Endodermal cell (in vitro differentiated cells): ENCODE data around the gene A4GALT. TPM values are rescaled to one million over a fixed set of nuclear protein-coding genes. Genes with fewer than 3 reads are reported as not detected.

Experiments
- DNase-seq: peaks from one replicate; pipeline ENCODE4 v3.0.0-alpha.2; 2017
- H3K27ac ChIP-seq: 2 replicates; pipeline ENCODE4 v1.5.1; 2013; ENCODE audit warnings: mild to moderate bottlenecking, low read depth, low read length, moderate library complexity
- H3K27me3 ChIP-seq: 2 replicates; pipeline ENCODE4 v1.6.1; 2013; ENCODE audit warnings: mild to moderate bottlenecking, low read length, moderate library complexity; ENCODE audit not compliant: insufficient read depth, control insufficient read depth, poor library complexity, severe bottlenecking
- H3K36me3 ChIP-seq: 2 replicates; pipeline ENCODE4 v1.7.0; 2013; ENCODE audit warnings: mild to moderate bottlenecking, low read length, moderate library complexity; ENCODE audit not compliant: control insufficient read depth, insufficient read depth
- H3K4me1 ChIP-seq: one replicate; pipeline ENCODE4 v1.7.0; 2013; ENCODE audit warnings: low read length; ENCODE audit not compliant: control insufficient read depth, insufficient read depth
- H3K4me3 ChIP-seq: 2 replicates; pipeline ENCODE4 v1.5.1; 2013; ENCODE audit warnings: mild to moderate bottlenecking, low read length, moderate library complexity
- H3K9ac ChIP-seq: 2 replicates; pipeline ENCODE4 v1.6.1; 2013; ENCODE audit warnings: mild to moderate bottlenecking, low read length, moderate library complexity; ENCODE audit not compliant: poor library complexity, severe bottlenecking; ENCODE audit errors: extremely low read depth
- H3K9me3 ChIP-seq: 2 replicates; pipeline ENCODE4 v1.6.1; 2013; ENCODE audit warnings: mild to moderate bottlenecking, low read length, moderate library complexity; ENCODE audit not compliant: control insufficient read depth
- H3K27ac Mint-ChIP-seq: 2 replicates; pipeline ENCODE4 v1.8.0; 2020; ENCODE audit warnings: mixed read lengths
- H3K27me3 Mint-ChIP-seq: 2 replicates; pipeline ENCODE4 v1.8.0; 2021; ENCODE audit warnings: mild to moderate bottlenecking, mixed read lengths; ENCODE audit not compliant: insufficient read depth
- H3K36me3 Mint-ChIP-seq: 2 replicates; pipeline ENCODE4 v1.8.0; 2020; ENCODE audit warnings: low read depth, mixed read lengths
- H3K4me1 Mint-ChIP-seq: 2 replicates; pipeline ENCODE4 v1.8.0; 2020; ENCODE audit warnings: mixed read lengths
- H3K4me3 Mint-ChIP-seq: 2 replicates; pipeline ENCODE4 v1.8.0; 2020; ENCODE audit warnings: mild to moderate bottlenecking, moderate library complexity, mixed read lengths
- H3K9me3 Mint-ChIP-seq: 2 replicates; pipeline ENCODE4 v1.8.0; 2020; ENCODE audit warnings: mild to moderate bottlenecking, mixed read lengths
- CTCF ChIP-seq: fragments of 200-600 bp; sonication (generic); conservative IDR thresholded peaks from 2 replicates; pipeline ENCODE4 v1.5.0; 2021; ENCODE audit warnings: antibody characterized with exemption, mild to moderate bottlenecking
- WGBS, 2 experiments: methylation state at CpG; one replicate each; pipeline versions ENCODE4 v1.1.5 to v1.1.7; 2013; ENCODE audit warnings: missing lambda C conversion rate in 2 of 2, mixed read lengths in 1 of 2; ENCODE audit not compliant: insufficient coverage in 1 of 2, insufficient read length in 1 of 2; 5-methylcytosine and 5-hydroxymethylcytosine counted together
- total RNA-seq, 2 donors: library from RNA; stranded (reverse); fragmentation: NEBNext Ultra II Directional in 1 of 2; extraction: Animal tissue kit (Norgen Biotek cat#: 25700) in 1 of 2; gene quantifications; 2 replicates in 1 of 2; 3 replicates in 1 of 2; pipeline ENCODE4 v1.2.1, GENCODE V29; 2021

Gene A4GALT
- total RNA-seq, 2 donors from 2014 or later, result 5.3 to 7.7 TPM

- Mint-ChIP-seq H3K4me1 (peaks cover 9% of the 10 kb centered on the region), H3K27me3 (peaks cover 10% of the 10 kb centered on the region), H3K9me3 (no peaks in the 10 kb centered on the region), H3K4me3 (no peak overlapping the region), H3K36me3 (no peaks in the 10 kb centered on the region), H3K27ac (no peak overlapping the region)
- H3K9me3 ChIP-seq, result peaks cover under 1% of the 10 kb centered on the region
- DNase-seq, result no peak
- no peaks in the 10 kb centered on the region for H3K27me3 ChIP-seq
- 86 to 87% methylated on average over 6 to 11 of the region's 11 CpGs for WGBS, 2 experiments
- no peak for TF ChIP-seq CTCF
- peaks cover 9% of the 10 kb centered on the region for H3K4me1 ChIP-seq
- no peak overlapping the region for H3K27ac ChIP-seq
- H3K36me3 ChIP-seq, result no peaks in the 10 kb centered on the region
- no peak overlapping the region for H3K4me3 ChIP-seq
- no peak overlapping the region for H3K9ac ChIP-seq
Observed at GRCh38 chr22:42684462-42685195, 36.0 kb downstream of the A4GALT start.

GRCh38 chr22:42683578-42684283 is 36.9 kb downstream of the A4GALT start:
- no peaks in the 10 kb centered on the region for H3K36me3 Mint-ChIP-seq
- no peak for DNase-seq
- H3K36me3 ChIP-seq, result no peaks in the 10 kb centered on the region
- H3K27ac ChIP-seq, result no peak overlapping the region
- H3K4me3 ChIP-seq, result no peak overlapping the region
- peaks cover 6% of the 10 kb centered on the region for H3K4me1 Mint-ChIP-seq
- H3K9me3 Mint-ChIP-seq, result peaks cover 7% of the 10 kb centered on the region
- H3K27ac Mint-ChIP-seq, result no peak overlapping the region
- peaks cover 9% of the 10 kb centered on the region for H3K9me3 ChIP-seq
- TF ChIP-seq CTCF, result no peak
- no peak overlapping the region for H3K9ac ChIP-seq
- H3K27me3 Mint-ChIP-seq, result peaks cover 12% of the 10 kb centered on the region
- H3K4me3 Mint-ChIP-seq, result no peak overlapping the region
- H3K4me1 ChIP-seq, result peaks cover 7% of the 10 kb centered on the region
- no peaks in the 10 kb centered on the region for H3K27me3 ChIP-seq
- WGBS, 2 experiments, result 88 to 94% methylated on average over 5 to 8 of the region's 8 CpGs

GRCh38 chr22:42682113-42682851 is 38.4 kb downstream of the A4GALT start:
- WGBS, 2 experiments, result 83 to 86% methylated on average over 5 to 10 of the region's 10 CpGs
- H3K36me3 Mint-ChIP-seq, result no peaks in the 10 kb centered on the region
- peaks cover 16% of the 10 kb centered on the region for H3K9me3 ChIP-seq
- no peak overlapping the region for H3K4me3 Mint-ChIP-seq
- H3K4me3 ChIP-seq, result no peak overlapping the region
- TF ChIP-seq CTCF, result no peak
- H3K27ac Mint-ChIP-seq, result no peak overlapping the region
- no peaks in the 10 kb centered on the region for H3K27me3 ChIP-seq
- H3K4me1 ChIP-seq, result no peaks in the 10 kb centered on the region
- no peak overlapping the region for H3K27ac ChIP-seq
- H3K4me1 Mint-ChIP-seq, result no peaks in the 10 kb centered on the region
- H3K9me3 Mint-ChIP-seq, result peaks cover 19% of the 10 kb centered on the region
- H3K27me3 Mint-ChIP-seq, result peaks cover 17% of the 10 kb centered on the region
- DNase-seq, result no peak
- no peak overlapping the region for H3K9ac ChIP-seq
- no peaks in the 10 kb centered on the region for H3K36me3 ChIP-seq
